Stimulated activated CD8-positive, alpha-beta memory T cell treated with anti-CD3 and anti-CD28 coated beads, Interleukin-4, amount 100 ng/mL, for 1 hour (primary cell): Measurements from ENCODE around the gene TFEB.

Experiments used
- DNase-seq, 2 donors: peaks; one replicate each; pipeline ENCODE4 v3.0.0-alpha.2; 2020; ENCODE audit warnings: low read depth in 2 of 2, low spot score in 1 of 2

The TFEB gene

GRCh38 chr6:41707565-41708200 lies 27.7 kb downstream of the TFEB start:
- no peak for DNase-seq

GRCh38 chr6:41706876-41707564 lies 28.4 kb downstream of the TFEB start:
- DNase-seq: no peak

- DNase-seq: no peak
Measured at GRCh38 chr6:41705996-41706835, 29.2 kb downstream of the TFEB start.

- DNase-seq: no peak
Measured at GRCh38 chr6:41705311-41705995, 30.0 kb downstream of the TFEB start.

GRCh38 chr6:41704656-41705310 lies 30.6 kb downstream of the TFEB start:
- no peak for DNase-seq

- DNase-seq: no peak
Measured at GRCh38 chr6:41704028-41704427, 31.4 kb downstream of the TFEB start.

GRCh38 chr6:41702771-41703494 lies 32.5 kb downstream of the TFEB start:
- no peak for DNase-seq

GRCh38 chr6:41702089-41702745 lies 33.2 kb downstream of the TFEB start:
- no peak for DNase-seq

GRCh38 chr6:41700463-41701347 lies 34.7 kb downstream of the TFEB start:
- DNase-seq: no peak

- DNase-seq: no peak
Measured at GRCh38 chr6:41699063-41699462, 36.3 kb downstream of the TFEB start.

- DNase-seq: no peak
Measured at GRCh38 chr6:41697861-41698781, 37.3 kb downstream of the TFEB start.

- no peak for DNase-seq
Measured at GRCh38 chr6:41696788-41697187, 38.6 kb downstream of the TFEB start.

- DNase-seq: no peak
Measured at GRCh38 chr6:41695825-41696224, 39.6 kb downstream of the TFEB start.

GRCh38 chr6:41694815-41695526 lies 40.4 kb downstream of the TFEB start:
- no peak for DNase-seq

- no peak for DNase-seq
Measured at GRCh38 chr6:41693281-41694240, 41.8 kb downstream of the TFEB start.

GRCh38 chr6:41692730-41693129 lies 42.7 kb downstream of the TFEB start:
- no peak for DNase-seq
